ENCODE measurements around the gene ESPN.

The ESPN gene

DNA sequence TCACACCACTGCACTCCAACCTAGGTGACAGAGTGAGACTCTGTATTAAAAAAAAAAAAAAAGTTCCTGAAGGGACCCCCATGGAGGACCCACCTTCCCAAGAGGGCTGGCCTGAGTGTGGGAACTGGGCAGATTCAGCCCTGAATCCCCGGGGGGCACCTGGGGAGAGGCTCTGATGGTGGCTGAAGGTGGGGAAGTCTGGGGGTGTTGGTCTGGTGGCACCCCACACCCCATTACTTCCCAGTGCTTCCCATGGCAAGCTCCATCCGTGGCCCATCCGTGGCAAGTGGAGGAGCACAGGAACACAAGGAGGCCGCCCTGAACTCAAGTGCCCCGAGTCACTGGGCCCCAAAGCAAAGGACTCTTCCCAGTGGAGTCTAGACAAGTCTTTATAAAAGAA, 42.2 kb downstream of the ESPN start:
- DNase-seq, result no peak

DNA sequence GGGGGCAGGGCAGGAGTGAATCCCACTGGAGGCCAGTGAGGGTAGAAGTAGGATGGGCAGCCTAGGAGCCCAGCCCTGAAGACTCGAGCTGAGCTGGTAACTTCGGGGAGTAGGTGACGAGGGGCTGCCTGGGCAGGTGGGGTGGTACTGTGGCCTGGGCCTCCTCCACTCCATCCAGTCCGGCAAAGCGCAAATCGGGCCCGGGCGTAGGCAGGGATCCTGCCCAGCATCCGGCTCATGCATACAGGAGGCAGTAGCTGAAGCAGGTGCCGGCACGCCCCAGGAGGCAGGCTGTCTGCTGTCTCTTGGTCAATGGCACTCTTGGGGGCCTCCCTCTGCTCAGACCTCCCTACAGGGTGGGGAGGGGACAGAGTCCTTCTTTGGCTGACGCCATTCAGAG, 42.6 kb downstream of the ESPN start:
- no peak for DNase-seq

GRCh38 chr1:6467744-6468688, 43.4 kb downstream of the ESPN start:
- DNase-seq, result no peak

- DNase-seq, result no peak
These were observed 44.3 kb downstream of the ESPN start for GRCh38 chr1:6468729-6469461.

DNA sequence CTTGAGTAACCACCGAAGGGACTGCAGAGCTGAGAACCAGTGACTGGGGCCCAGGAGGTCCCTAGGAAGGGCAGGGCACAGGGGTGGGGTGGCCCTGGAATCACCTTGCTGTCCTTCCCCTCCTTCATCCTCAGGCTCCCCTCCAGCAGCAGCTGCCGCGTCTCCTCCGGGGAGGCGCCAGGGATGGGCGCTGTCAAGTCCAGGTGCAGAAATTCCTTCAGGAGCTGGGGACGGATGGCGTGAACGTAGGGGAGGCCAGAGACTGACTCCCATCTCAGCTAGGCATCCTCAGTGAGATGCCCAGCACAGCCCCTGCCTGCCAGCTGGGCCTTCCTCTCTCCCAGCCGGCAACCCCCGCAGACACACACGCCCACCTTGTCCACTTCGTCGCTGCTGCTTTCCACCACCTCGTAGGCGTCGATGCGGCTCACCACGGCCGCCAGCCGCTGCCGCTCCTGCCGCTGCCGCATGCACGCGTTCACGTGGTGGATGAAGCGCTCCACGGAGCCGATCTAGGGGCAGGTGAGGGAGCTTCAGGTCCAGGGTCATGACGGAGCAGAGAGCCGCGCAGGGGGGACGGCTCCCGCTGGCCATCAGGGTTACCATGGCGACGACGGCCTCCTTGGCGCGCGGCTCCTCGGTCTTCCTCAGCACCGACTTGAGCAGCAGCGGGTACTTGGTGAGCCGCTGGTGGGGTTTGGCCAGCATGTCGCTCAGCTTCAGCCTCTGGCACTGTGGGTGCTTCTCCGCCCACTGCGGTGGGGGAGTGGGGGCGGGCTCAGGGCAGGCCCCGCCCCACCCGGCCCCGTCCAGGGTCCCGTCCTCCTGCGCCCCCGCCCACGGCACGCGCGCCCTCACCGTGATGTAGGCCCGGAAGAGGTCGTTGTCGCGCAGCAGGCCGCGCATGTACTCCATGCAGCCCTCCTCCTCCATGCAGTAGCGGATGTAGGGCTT, 45.8 kb downstream of the ESPN start:
- DNase-seq, result no peak

DNA sequence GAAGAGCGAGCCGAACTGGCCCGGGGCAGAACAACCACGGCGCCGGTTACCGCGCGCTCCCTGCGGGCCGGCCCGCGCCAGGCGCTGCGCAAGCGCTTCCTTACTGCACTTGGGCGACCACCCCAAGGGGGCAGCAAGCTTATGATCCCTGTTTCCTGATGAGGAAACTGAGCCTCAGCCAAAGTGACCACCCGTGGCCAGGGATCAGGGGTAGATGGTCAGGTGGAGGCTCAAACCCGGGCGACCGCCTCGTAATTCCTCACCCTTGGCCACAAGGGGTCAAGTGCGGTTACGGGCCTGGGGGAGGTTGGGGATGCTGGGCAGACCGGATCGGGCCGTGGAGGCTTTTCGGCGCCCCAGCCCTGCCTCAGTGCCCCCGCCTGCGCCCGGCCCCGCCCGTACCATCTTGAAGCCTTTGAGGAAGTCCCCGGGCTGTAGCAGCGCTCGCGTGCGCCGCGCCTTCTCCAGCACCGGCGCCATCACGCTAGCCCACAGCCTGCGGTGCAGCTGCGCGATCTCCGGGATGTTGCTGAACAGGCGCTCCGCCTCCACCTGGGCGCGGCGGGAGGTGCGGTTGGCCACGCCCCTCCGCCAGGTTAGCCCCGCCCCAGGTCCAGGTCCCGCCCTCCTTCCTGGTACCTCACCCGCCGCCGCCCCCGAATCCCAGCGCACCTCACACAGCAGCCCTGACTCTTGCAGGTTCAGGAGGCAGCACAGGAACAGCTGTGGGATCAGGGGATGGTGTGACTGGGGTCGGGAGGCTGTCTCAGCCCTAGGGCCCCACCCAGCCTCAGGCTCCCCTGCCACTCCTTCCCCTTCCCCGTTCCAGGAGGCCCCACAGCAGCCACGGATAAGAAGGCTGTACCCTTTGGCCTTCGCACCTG, 46.8 kb downstream of the ESPN start:
- DNase-seq, result no peak

DNA sequence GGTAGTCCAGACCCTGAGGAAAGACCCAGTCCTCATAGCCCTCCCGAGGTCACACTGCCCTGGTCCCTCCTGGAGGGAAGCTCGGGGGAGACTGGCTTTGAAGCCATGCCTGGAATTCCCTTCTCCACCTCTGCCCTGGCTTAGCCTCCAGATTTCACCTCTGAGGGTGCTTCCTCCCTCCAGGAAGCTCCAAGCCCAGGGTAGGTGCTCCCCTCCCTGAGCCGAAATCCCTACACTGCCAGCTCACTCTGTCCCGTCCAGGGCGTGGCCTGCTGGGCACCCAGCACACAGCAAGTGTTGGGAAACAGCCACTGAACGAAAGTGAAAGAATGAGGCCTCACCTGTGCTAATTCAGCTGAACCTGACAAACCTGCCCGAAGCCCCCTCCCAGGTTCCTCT, 47.4 kb downstream of the ESPN start:
- no peak for DNase-seq

DNA sequence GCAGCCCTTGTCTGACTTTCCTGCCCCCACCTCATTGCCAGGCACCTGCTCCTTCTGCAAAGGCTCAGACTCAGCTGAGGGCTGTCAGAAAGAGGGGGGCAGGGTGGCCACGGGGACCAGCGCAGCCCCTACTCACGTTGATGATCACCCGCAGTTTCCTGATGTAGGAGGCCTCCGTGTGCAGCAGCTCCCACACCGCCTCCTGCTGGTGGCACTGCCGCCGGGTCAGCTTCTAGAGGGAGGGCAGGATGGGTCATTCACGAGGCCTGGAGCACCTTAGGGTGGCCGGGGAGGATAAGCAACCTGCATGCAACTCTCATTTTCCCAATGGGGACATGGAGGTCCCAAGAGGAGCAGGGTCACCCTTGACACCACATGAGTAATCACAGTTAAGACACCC, 47.8 kb downstream of the ESPN start:
- no peak for DNase-seq

DNA sequence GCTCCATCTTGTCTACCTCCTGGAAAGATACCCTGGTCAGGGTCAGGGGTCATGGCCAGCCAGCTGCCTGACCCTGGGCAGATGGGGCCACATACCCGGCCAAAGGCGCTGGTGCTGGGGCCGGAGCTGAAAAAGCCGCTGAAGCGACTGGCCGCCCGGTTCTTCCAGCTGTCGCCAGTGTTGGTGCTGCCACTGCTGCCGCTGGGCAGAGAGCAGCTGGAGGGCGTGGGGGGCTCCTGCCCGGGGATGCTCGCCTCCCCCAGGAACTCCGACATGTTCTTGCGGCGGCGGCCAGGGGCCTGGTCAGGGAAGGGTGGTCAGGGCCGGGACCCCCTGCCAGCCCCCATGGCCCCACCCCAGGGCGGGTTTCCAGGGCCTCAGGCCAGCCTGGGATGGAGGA, 48.6 kb downstream of the ESPN start:
- no peak for DNase-seq

- no peak for DNase-seq
These were observed 49.6 kb downstream of the ESPN start for GRCh38 chr1:6473974-6474814.

- no peak for DNase-seq
These were observed 50.3 kb downstream of the ESPN start for GRCh38 chr1:6474815-6475282.

- no peak for DNase-seq
These were observed 51.0 kb downstream of the ESPN start for GRCh38 chr1:6475381-6476133.

DNA sequence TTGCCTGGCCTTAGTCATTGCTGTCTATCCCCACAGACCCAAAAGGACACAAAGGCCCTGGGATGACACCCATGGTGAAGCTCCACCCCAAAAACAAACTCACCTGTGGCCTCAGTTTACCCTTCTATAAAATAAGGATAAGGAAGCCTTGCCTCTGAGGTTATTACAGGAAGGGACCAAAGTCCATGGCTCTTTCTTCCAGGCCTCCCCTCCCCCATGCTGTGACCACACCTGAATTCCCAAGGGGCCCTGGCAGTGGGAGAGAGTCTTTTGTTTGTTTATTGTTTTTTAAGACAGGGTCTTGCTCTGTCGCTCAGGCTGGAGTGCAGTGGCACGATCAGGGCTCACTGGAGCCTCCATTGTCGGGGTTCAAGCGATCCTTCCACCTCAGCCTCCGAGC, 51.9 kb downstream of the ESPN start:
- DNase-seq, result no peak

DNA sequence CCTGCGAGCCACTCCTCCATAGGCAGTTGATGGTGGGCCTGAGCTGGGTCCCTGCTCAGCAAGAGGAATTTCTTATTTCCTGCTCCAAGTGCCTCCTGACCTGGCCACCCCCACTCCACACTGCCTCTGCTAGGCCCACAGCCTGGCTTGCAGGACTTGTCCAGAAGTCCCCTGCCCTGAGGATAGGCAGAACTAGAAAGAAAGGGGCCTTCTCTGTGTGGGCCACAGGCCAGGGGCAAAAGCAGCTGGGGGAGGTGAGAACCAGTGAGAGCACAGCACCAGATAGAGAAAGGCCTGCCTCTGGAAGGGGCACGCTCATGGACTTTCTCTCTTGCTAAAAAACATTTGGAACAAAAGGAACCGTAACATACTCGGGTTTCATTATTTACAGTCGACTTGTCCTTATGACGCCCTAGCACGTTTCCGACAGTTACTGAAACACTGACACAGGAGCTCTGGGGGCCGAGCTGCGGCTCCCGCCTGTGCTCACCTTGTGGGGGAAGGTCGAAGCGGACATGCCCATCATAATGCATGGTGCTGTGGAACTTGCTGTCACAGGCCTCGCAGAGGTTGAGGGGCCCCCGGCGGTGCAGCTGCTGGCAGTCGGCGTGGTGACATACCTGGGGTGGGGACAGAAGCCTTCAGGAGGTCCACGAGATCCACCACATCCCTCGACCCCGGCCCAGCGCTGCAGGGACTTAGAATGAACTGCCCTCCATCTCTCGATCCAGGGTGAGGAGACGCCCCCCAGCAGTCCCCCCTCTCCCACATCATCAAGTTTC, 52.7 kb downstream of the ESPN start:
- DNase-seq, result no peak

GRCh38 chr1:6481820-6482219, 57.2 kb downstream of the ESPN start:
- no peak for DNase-seq

- no peak for DNase-seq
These were observed 58.6 kb downstream of the ESPN start for GRCh38 chr1:6483017-6483760.

DNA sequence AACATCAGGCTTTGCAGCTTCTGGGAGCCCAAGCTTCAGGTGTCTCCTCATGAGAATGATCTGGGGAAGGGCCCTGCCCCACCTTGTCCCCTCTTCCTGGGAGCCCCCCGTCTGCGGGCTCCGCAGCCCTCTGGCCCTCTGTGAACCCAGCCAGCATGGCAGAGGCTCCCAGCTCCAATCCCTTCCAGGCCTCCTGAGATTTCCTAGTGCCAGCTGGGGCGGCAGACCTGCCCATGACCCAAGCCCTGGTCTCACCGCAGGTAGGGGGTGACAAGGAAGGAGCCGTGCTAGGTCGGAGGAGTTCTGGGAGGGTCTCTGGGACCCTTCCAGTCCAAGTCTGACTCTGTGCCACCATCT, 59.2 kb downstream of the ESPN start:
- DNase-seq, result no peak

DNA sequence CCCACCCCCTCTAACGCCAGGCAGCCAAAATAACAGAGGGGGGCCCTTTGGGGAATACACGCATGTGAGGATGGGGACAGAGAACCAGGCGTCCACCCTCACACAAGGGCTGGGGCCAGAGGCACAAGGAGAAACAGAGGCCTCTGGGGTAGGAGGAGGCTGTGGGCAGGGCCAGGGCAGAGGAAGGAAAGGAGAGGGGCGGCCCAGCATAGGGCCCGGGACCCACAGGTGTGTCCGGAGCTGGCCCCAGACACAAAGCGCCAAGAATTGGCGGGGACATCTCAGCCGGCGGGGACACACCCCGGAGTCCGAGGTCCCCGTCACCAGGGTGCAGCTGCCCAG, 60.2 kb downstream of the ESPN start:
- no peak for DNase-seq

All from fibroblast of skin of abdomen (primary cell).